Natural killer cell treated with Interleukin-12 subunit alpha and Interleukin-12 subunit beta and Interleukin-15 and Interleukin-18, amount 100 ng/mL, for 72 hours (primary cell): ENCODE measurements around the gene PRSS33. TPM values are rescaled to one million over a fixed set of nuclear protein-coding genes. Genes with fewer than 3 reads are reported as not detected.

Source experiments
- ATAC-seq, 2 donors: fragments of 150-1000 bp; cut with Tn5 transposase in 1 of 2; sonication (Bioruptor Pico), chemical (Tn5 transposase) in 1 of 2; 2 replicates each; pipeline ENCODE4 v1.10.0; 2021
- DNase-seq: peaks from one replicate; pipeline ENCODE4 v3.0.0; 2022; ENCODE audit warnings: low spot score
- H3K27ac Mint-ChIP-seq, 2 donors: 1 replicate in 1 of 2; 2 replicates in 1 of 2; pipeline ENCODE4 v1.8.0; 2022; ENCODE audit warnings: mixed read lengths in 2 of 2, mild to moderate bottlenecking in 1 of 2, moderate library complexity in 1 of 2
- H3K27me3 Mint-ChIP-seq, 2 donors: 1 replicate in 1 of 2; 2 replicates in 1 of 2; pipeline ENCODE4 v1.8.0; 2022; ENCODE audit warnings: mixed read lengths in 2 of 2
- H3K36me3 Mint-ChIP-seq: one replicate; pipeline ENCODE4 v1.8.0; 2022; ENCODE audit warnings: mixed read lengths
- H3K4me1 Mint-ChIP-seq, 2 donors: 1 replicate in 1 of 2; 2 replicates in 1 of 2; pipeline ENCODE4 v1.8.0; 2022; ENCODE audit warnings: low read depth in 2 of 2, mixed read lengths in 2 of 2, mild to moderate bottlenecking in 1 of 2
- H3K4me3 Mint-ChIP-seq: one replicate; pipeline ENCODE4 v1.8.0; 2022; ENCODE audit warnings: mixed read lengths
- H3K9me3 Mint-ChIP-seq: 2 replicates; pipeline ENCODE4 v1.8.0; 2022; ENCODE audit warnings: mixed read lengths
- total RNA-seq, 2 donors: library from RNA; stranded (reverse); gene quantifications; one replicate each; pipeline ENCODE4 v1.2.3, GENCODE V29; 2022

PRSS33 gene
- total RNA-seq, 2 donors from 2014 or later: not detected

- Mint-ChIP-seq H3K36me3 (no peaks in the 10 kb centered on the region), H3K4me1 (peaks cover 6 to 14% of the 10 kb centered on the region in 2 donors), H3K9me3 (no peaks in the 10 kb centered on the region), H3K4me3 (no peak overlapping the region), H3K27me3 (peaks cover 0 to 3% of the 10 kb centered on the region in 2 donors), H3K27ac (no peak overlapping the region)
- DNase-seq (no peak), ATAC-seq (no peak)
Measured at GRCh38 chr16:2783581-2784357, 3.6 kb downstream of the PRSS33 start.

- no peak for DNase-seq
- ATAC-seq: no peak
- H3K4me3 Mint-ChIP-seq: no peak overlapping the region
- no peak overlapping the region for H3K27ac Mint-ChIP-seq
- H3K27me3 Mint-ChIP-seq: peaks cover 0 to 3% of the 10 kb centered on the region in 2 donors
- H3K4me1 Mint-ChIP-seq: peaks cover 13 to 22% of the 10 kb centered on the region in 2 donors
- no peaks in the 10 kb centered on the region for H3K9me3 Mint-ChIP-seq
- H3K36me3 Mint-ChIP-seq: no peaks in the 10 kb centered on the region
Measured at GRCh38 chr16:2782583-2783351, 4.6 kb downstream of the PRSS33 start.

- Mint-ChIP-seq H3K27me3 (no peaks in the 10 kb centered on the region), H3K4me1 (peaks cover 17 to 26% of the 10 kb centered on the region in 2 donors), H3K36me3 (no peaks in the 10 kb centered on the region), H3K4me3 (peak overlapping the region; percentile 30), H3K9me3 (no peaks in the 10 kb centered on the region), H3K27ac (peak overlapping the region; percentile 53 to 80)
- DNase-seq: no peak
- no peak for ATAC-seq
Measured at GRCh38 chr16:2779978-2780898, 7.1 kb downstream of the PRSS33 start.

GRCh38 chr16:2779151-2779920, 8.0 kb downstream of the PRSS33 start:
- H3K9me3 Mint-ChIP-seq: no peaks in the 10 kb centered on the region
- DNase-seq: no peak

GRCh38 chr16:2778630-2778958, 8.8 kb downstream of the PRSS33 start:
- peak overlapping the region; percentile 91 for H3K4me3 Mint-ChIP-seq
- peak overlapping the region; percentile 93 to 94 for H3K27ac Mint-ChIP-seq
- H3K9me3 Mint-ChIP-seq: no peaks in the 10 kb centered on the region
- H3K4me1 Mint-ChIP-seq: peaks cover 17 to 23% of the 10 kb centered on the region in 2 donors
- H3K36me3 Mint-ChIP-seq: no peaks in the 10 kb centered on the region
- DNase-seq (no peak), ATAC-seq (no peak)
- no peaks in the 10 kb centered on the region for H3K27me3 Mint-ChIP-seq

More at GRCh38 chr16:2779151-2779920, 8.0 kb downstream of the PRSS33 start:
- H3K27ac Mint-ChIP-seq: peak overlapping the region; percentile 93 to 94
- H3K27me3 Mint-ChIP-seq: no peaks in the 10 kb centered on the region
- peak overlapping the region; percentile 30 for H3K4me3 Mint-ChIP-seq
- H3K36me3 Mint-ChIP-seq: no peaks in the 10 kb centered on the region
- ATAC-seq: no peak
- peaks cover 17 to 23% of the 10 kb centered on the region in 2 donors for H3K4me1 Mint-ChIP-seq

GRCh38 chr16:2777903-2778629, 9.3 kb downstream of the PRSS33 start:
- peak in 1 of 2 donors; percentile 31 for ATAC-seq
- no peak for DNase-seq

GRCh38 chr16:2777231-2777902, 10.0 kb downstream of the PRSS33 start, which contains the start of gene ELOB:
ELOB (minus strand) TSS chr16:2777280; CDS start chr16:2777239, 41 bp downstream.
- Mint-ChIP-seq H3K27ac (peak within 1 kb of the TSS; percentile 93 to 94), H3K27me3 (no peaks in the 10 kb centered on the region), H3K4me1 (peaks cover 23 to 30% of the 10 kb centered on the region in 2 donors), H3K9me3 (no peaks in the 10 kb centered on the region), H3K36me3 (peaks cover 6% of the 10 kb centered on the region), H3K4me3 (peak within 1 kb of the TSS; percentile 91)
- ATAC-seq (peak; percentile 96 to 97), DNase-seq (peak; percentile 93)

More at GRCh38 chr16:2777903-2778629, 9.3 kb downstream of the PRSS33 start:
- H3K9me3 Mint-ChIP-seq: no peaks in the 10 kb centered on the region
- peak overlapping the region; percentile 91 for H3K4me3 Mint-ChIP-seq
- no peaks in the 10 kb centered on the region for H3K36me3 Mint-ChIP-seq
- H3K27me3 Mint-ChIP-seq: no peaks in the 10 kb centered on the region
- peak overlapping the region; percentile 93 to 94 for H3K27ac Mint-ChIP-seq
- peaks cover 17 to 24% of the 10 kb centered on the region in 2 donors for H3K4me1 Mint-ChIP-seq

- Mint-ChIP-seq H3K4me3 (peak overlapping the region; percentile 91), H3K27me3 (no peaks in the 10 kb centered on the region), H3K27ac (peak overlapping the region; percentile 93 to 94), H3K4me1 (peaks cover 27 to 34% of the 10 kb centered on the region in 2 donors), H3K36me3 (peaks cover 8% of the 10 kb centered on the region), H3K9me3 (no peaks in the 10 kb centered on the region)
- DNase-seq (no peak), ATAC-seq (peak; percentile 65 to 71)
Measured at GRCh38 chr16:2776500-2777139, 10.7 kb downstream of the PRSS33 start.

GRCh38 chr16:2775765-2776499, 11.4 kb downstream of the PRSS33 start:
- ATAC-seq (no peak), DNase-seq (no peak)

GRCh38 chr16:2775131-2775716, 12.1 kb downstream of the PRSS33 start:
- Mint-ChIP-seq H3K9me3 (no peaks in the 10 kb centered on the region), H3K27me3 (no peaks in the 10 kb centered on the region), H3K4me3 (peak overlapping the region; percentile 91), H3K27ac (peak overlapping the region; percentile 27 to 86), H3K36me3 (peaks cover 8% of the 10 kb centered on the region), H3K4me1 (peaks cover 27 to 28% of the 10 kb centered on the region in 2 donors)
- ATAC-seq (no peak), DNase-seq (no peak)

More at GRCh38 chr16:2775765-2776499, 11.4 kb downstream of the PRSS33 start:
- peaks cover 8% of the 10 kb centered on the region for H3K36me3 Mint-ChIP-seq
- H3K27me3 Mint-ChIP-seq: no peaks in the 10 kb centered on the region
- H3K9me3 Mint-ChIP-seq: no peaks in the 10 kb centered on the region
- peak overlapping the region; percentile 91 for H3K4me3 Mint-ChIP-seq
- peak overlapping the region; percentile 86 to 92 for H3K27ac Mint-ChIP-seq
- peaks cover 27 to 34% of the 10 kb centered on the region in 2 donors for H3K4me1 Mint-ChIP-seq
